Measurements from ENCODE around the gene SH3RF1.

DNA sequence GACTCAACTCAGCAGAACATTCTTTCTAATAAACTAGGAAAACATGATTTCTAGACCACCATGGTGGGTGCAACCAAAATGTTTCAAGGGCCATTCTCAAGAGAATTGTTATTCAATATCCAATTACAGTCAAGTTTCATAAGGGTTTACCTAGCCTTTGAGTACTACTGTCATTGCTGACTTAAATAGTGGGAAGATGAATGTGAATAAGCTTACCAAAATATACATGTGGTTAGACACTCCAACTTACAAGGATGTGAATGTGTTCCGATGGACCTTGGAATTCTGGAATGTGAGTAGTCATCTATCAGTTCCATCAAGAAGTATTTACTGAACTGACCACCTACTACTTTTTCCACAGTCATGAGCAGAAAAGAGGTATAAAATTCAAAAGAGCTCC, 16.9 kb downstream of the SH3RF1 start:
- TF ChIP-seq, protein P1, sequence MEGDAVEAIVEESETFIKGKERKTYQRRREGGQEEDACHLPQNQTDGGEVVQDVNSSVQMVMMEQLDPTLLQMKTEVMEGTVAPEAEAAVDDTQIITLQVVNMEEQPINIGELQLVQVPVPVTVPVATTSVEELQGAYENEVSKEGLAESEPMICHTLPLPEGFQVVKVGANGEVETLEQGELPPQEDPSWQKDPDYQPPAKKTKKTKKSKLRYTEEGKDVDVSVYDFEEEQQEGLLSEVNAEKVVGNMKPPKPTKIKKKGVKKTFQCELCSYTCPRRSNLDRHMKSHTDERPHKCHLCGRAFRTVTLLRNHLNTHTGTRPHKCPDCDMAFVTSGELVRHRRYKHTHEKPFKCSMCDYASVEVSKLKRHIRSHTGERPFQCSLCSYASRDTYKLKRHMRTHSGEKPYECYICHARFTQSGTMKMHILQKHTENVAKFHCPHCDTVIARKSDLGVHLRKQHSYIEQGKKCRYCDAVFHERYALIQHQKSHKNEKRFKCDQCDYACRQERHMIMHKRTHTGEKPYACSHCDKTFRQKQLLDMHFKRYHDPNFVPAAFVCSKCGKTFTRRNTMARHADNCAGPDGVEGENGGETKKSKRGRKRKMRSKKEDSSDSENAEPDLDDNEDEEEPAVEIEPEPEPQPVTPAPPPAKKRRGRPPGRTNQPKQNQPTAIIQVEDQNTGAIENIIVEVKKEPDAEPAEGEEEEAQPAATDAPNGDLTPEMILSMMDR (IDR thresholded peaks at IDR 0.05): no peak
- no peak for TF ChIP-seq POLR2A (IDR thresholded peaks at IDR 0.05; ENCODE audit: low read depth)

All from esophagus muscularis mucosa (tissue), 3 donors.